ENCODE data around the gene DPP6. TPM values are rescaled to one million over a fixed set of nuclear protein-coding genes. Genes with fewer than 3 reads are reported as not detected.

Gene DPP6
- total and polyA plus RNA-seq, 7 donors: 0.18 to 1.8 (median 0.57) TPM

- H3K9me3 ChIP-seq: no peaks in the 10 kb centered on the region
- 27 to 37% (median 33%) methylated on average over 2 of the region's 2 CpGs for WGBS, 3 donors
- DNase-seq: peak in 1 of 2 donors; percentile 66
- peak overlapping the region; percentile 88 for H3K27ac ChIP-seq
- peaks cover 26% of the 10 kb centered on the region for H3K4me1 ChIP-seq
- intact Hi-C loops (cut with DNase I): loop anchor here in 1 of 2 donors (1.0 kb wide), 1 partner anchor 9 kb away; no protein-coding TSS in a partner anchor
- peak; percentile 82 to 91 (median 90) for ATAC-seq
- no peak overlapping the region for H3K4me3 ChIP-seq
- no peaks in the 10 kb centered on the region for H3K27me3 ChIP-seq (ENCODE audit: insufficient read depth in 3 of 3, low read length in 2 of 3)
- H3K36me3 ChIP-seq (ENCODE audit: insufficient read depth in 1 of 2, low read depth in 1 of 2): no peaks in the 10 kb centered on the region
- TF ChIP-seq CTCF (IDR thresholded peaks at IDR 0.05): no peak
These were observed 390.7 kb downstream of the DPP6 start for GRCh38 chr7:154442939-154443338.

- no peaks in the 10 kb centered on the region for H3K27me3 ChIP-seq (ENCODE audit: insufficient read depth in 3 of 3, low read length in 2 of 3)
- ATAC-seq: peak in 3 of 4 donors; percentile 32 to 63 (median 62)
- TF ChIP-seq CTCF (IDR thresholded peaks at IDR 0.05): no peak
- intact Hi-C loops (cut with DNase I): no loop called here
- 17 to 29% (median 22%) methylated on average over 6 of the region's 6 CpGs for WGBS, 3 donors
- no peaks in the 10 kb centered on the region for H3K4me1 ChIP-seq
- H3K36me3 ChIP-seq (ENCODE audit: insufficient read depth in 1 of 2, low read depth in 1 of 2): no peaks in the 10 kb centered on the region
- H3K4me3 ChIP-seq: no peak overlapping the region
- no peak for DNase-seq
- H3K9me3 ChIP-seq: no peaks in the 10 kb centered on the region
- H3K27ac ChIP-seq: peak overlapping the region; percentile 36
These were observed 398.3 kb downstream of the DPP6 start for GRCh38 chr7:154450451-154450850.

- no peaks in the 10 kb centered on the region for H3K4me1 ChIP-seq
- intact Hi-C loops (cut with DNase I): loop anchor here in 1 of 2 donors (1.0 kb wide), 1 partner anchor 9 kb away; no protein-coding TSS in a partner anchor
- WGBS, 3 donors: 51 to 66% (median 52%) methylated on average over 15 of the region's 15 CpGs
- peak overlapping the region; percentile 36 for H3K27ac ChIP-seq
- H3K4me3 ChIP-seq: no peak overlapping the region
- no peaks in the 10 kb centered on the region for H3K9me3 ChIP-seq
- TF ChIP-seq CTCF (IDR thresholded peaks at IDR 0.05): no peak
- no peaks in the 10 kb centered on the region for H3K36me3 ChIP-seq (ENCODE audit: insufficient read depth in 1 of 2, low read depth in 1 of 2)
- no peaks in the 10 kb centered on the region for H3K27me3 ChIP-seq (ENCODE audit: insufficient read depth in 3 of 3, low read length in 2 of 3)
- DNase-seq: no peak
- peak; percentile 37 to 90 (median 64) for ATAC-seq
These were observed 399.6 kb downstream of the DPP6 start for GRCh38 chr7:154451480-154452457.

GRCh38 chr7:154463794-154464193 is 411.6 kb downstream of the DPP6 start:
- H3K4me3 ChIP-seq: no peak overlapping the region
- peaks cover 9% of the 10 kb centered on the region for H3K9me3 ChIP-seq
- DNase-seq: no peak
- ATAC-seq: no peak
- no peaks in the 10 kb centered on the region for H3K27me3 ChIP-seq (ENCODE audit: insufficient read depth in 3 of 3, low read length in 2 of 3)
- no peaks in the 10 kb centered on the region for H3K36me3 ChIP-seq (ENCODE audit: insufficient read depth in 1 of 2, low read depth in 1 of 2)
- intact Hi-C loops (cut with DNase I): no loop called here
- H3K4me1 ChIP-seq: no peaks in the 10 kb centered on the region
- H3K27ac ChIP-seq: no peak overlapping the region
- 84 to 98% (median 88%) methylated on average over 5 of the region's 5 CpGs for WGBS, 3 donors
- no peak for TF ChIP-seq CTCF (IDR thresholded peaks at IDR 0.05)
